Activated CD4-positive, alpha-beta memory T cell treated with anti-CD3 and anti-CD28 coated beads for 36 hours (primary cell): Measurements from ENCODE around the gene SSU72. TPM values are rescaled to one million over a fixed set of nuclear protein-coding genes. Genes with fewer than 3 reads are reported as not detected.

Experiments
- CTCF ChIA-PET: fragments of 350-600 bp; sonication (Branson Sonifier 250); formaldehyde crosslinking; loops from one replicate; lab custom pipeline; 2021; ENCODE audit warnings: antibody characterized with exemption, inconsistent platforms; lab: Charles Lee
- POLR2A ChIA-PET: fragments of 350-600 bp; sonication (Branson Sonifier 250); formaldehyde crosslinking; loops from one replicate; lab custom pipeline; 2021; ENCODE audit warnings: antibody characterized with exemption; lab: Charles Lee
- DNase-seq: peaks from one replicate; pipeline ENCODE4 v3.0.0-alpha.2; 2020
- H3K27ac Mint-ChIP-seq: one replicate; pipeline ENCODE4 v1.8.0; 2021; ENCODE audit warnings: mixed read lengths
- H3K27me3 Mint-ChIP-seq: one replicate; pipeline ENCODE4 v1.8.0; 2021; ENCODE audit warnings: mixed read lengths
- H3K36me3 Mint-ChIP-seq: one replicate; pipeline ENCODE4 v1.8.0; 2021; ENCODE audit warnings: mixed read lengths
- H3K4me1 Mint-ChIP-seq: one replicate; pipeline ENCODE4 v1.8.0; 2021; ENCODE audit warnings: low read depth, mixed read lengths
- H3K4me3 Mint-ChIP-seq: one replicate; pipeline ENCODE4 v1.8.0; 2021; ENCODE audit warnings: mild to moderate bottlenecking, mixed read lengths
- H3K9me3 Mint-ChIP-seq: one replicate; pipeline ENCODE4 v1.8.0; 2021; ENCODE audit warnings: mixed read lengths
- intact Hi-C: fragments of 100-400 bp; cut with micrococcal nuclease; formaldehyde crosslinking; loops from one replicate; pipeline ENCODE4 v1.15.1; 2023
- total RNA-seq, 2 experiments: library from RNA; stranded (reverse); gene quantifications; one replicate each; pipeline ENCODE4 v1.2.3, GENCODE V29; 2021

The SSU72 gene
- total RNA-seq, 2 experiments from 2014 or later = 106 to 107 TPM

GRCh38 chr1:1617516-1617915 is 42.9 kb upstream of the SSU72 start:
- Mint-ChIP-seq H3K36me3 (peaks cover 6% of the 10 kb centered on the region), H3K27ac (no peak overlapping the region), H3K4me1 (peaks cover 18% of the 10 kb centered on the region), H3K27me3 (no peaks in the 10 kb centered on the region), H3K9me3 (no peaks in the 10 kb centered on the region), H3K4me3 (peak overlapping the region; percentile 69)
- DNase-seq = no peak
- intact Hi-C loops = no loop called here
- POLR2A ChIA-PET = no interaction called here
- CTCF ChIA-PET = no interaction called here

GRCh38 chr1:1616838-1617237 is 42.2 kb upstream of the SSU72 start:
- H3K27me3 Mint-ChIP-seq = no peaks in the 10 kb centered on the region
- DNase-seq = no peak
- no peaks in the 10 kb centered on the region for H3K9me3 Mint-ChIP-seq
- peaks cover 6% of the 10 kb centered on the region for H3K36me3 Mint-ChIP-seq
- intact Hi-C loops = no loop called here
- H3K4me3 Mint-ChIP-seq = peak overlapping the region; percentile 69
- CTCF ChIA-PET = no interaction called here
- H3K4me1 Mint-ChIP-seq = peaks cover 18% of the 10 kb centered on the region
- POLR2A ChIA-PET = no interaction called here
- H3K27ac Mint-ChIP-seq = no peak overlapping the region

GRCh38 chr1:1616045-1616790 is 41.6 kb upstream of the SSU72 start:
- H3K27ac Mint-ChIP-seq = peak overlapping the region; percentile 65
- no peaks in the 10 kb centered on the region for H3K9me3 Mint-ChIP-seq
- CTCF ChIA-PET = interaction anchor here (0.6 to 0.9 kb wide), 2 partner anchors 13 to 214 kb away, joined by 4 to 5 read pairs; no protein-coding TSS in a partner anchor
- POLR2A ChIA-PET = interaction anchor here (1.0 to 1.3 kb wide), 4 partner anchors 13 to 208 kb away, joined by 3 read pairs; no protein-coding TSS in a partner anchor
- H3K36me3 Mint-ChIP-seq = peaks cover 6% of the 10 kb centered on the region
- H3K27me3 Mint-ChIP-seq = no peaks in the 10 kb centered on the region
- DNase-seq = peak; percentile 44
- peak overlapping the region; percentile 69 for H3K4me3 Mint-ChIP-seq
- intact Hi-C loops = no loop called here
- peaks cover 18% of the 10 kb centered on the region for H3K4me1 Mint-ChIP-seq

- peak; percentile 97 for DNase-seq
- H3K4me3 Mint-ChIP-seq = peak within 1 kb of the TSS; percentile 90
- intact Hi-C loops = loop anchor here (1.0 to 2.0 kb wide), 4 partner anchors 15 to 240 kb away; partner anchors contain the start of genes AURKAIP1, CDK11B and SSU72
- POLR2A ChIA-PET = interaction anchor here (1.0 to 1.3 kb wide), 5 partner anchors 14 to 208 kb away, joined by 3 read pairs; no protein-coding TSS in a partner anchor
- peak within 1 kb of the TSS; percentile 90 for H3K27ac Mint-ChIP-seq
- H3K36me3 Mint-ChIP-seq = peaks cover 6% of the 10 kb centered on the region
- H3K4me1 Mint-ChIP-seq = peaks cover 18% of the 10 kb centered on the region
- no peaks in the 10 kb centered on the region for H3K9me3 Mint-ChIP-seq
- CTCF ChIA-PET = interaction anchor here (0.6 to 1.1 kb wide), 3 partner anchors 14 to 290 kb away, joined by 3 to 5 read pairs (median 4); no protein-coding TSS in a partner anchor
- no peaks in the 10 kb centered on the region for H3K27me3 Mint-ChIP-seq
Observed at GRCh38 chr1:1615256-1616044, 40.8 kb upstream of the SSU72 start, which contains the start of gene MIB2. MIB2 (plus strand) TSS chr1:1615500; CDS start chr1:1623453, 7,953 bp downstream.

GRCh38 chr1:1614954-1615255 is 40.2 kb upstream of the SSU72 start:
- peak overlapping the region; percentile 90 for H3K4me3 Mint-ChIP-seq
- intact Hi-C loops = loop anchor here (1.0 to 2.0 kb wide), 4 partner anchors 16 to 240 kb away; partner anchors contain the start of genes AURKAIP1, CDK11B and SSU72
- CTCF ChIA-PET = interaction anchor here (0.6 to 1.5 kb wide), 6 partner anchors 14 to 291 kb away, joined by 3 to 13 read pairs (median 4); partner anchors contain the start of gene CCNL2
- peak overlapping the region; percentile 90 for H3K27ac Mint-ChIP-seq
- no peaks in the 10 kb centered on the region for H3K27me3 Mint-ChIP-seq
- peaks cover 6% of the 10 kb centered on the region for H3K36me3 Mint-ChIP-seq
- POLR2A ChIA-PET = interaction anchor here (0.8 to 1.2 kb wide), 3 partner anchors 16 to 104 kb away, joined by 3 read pairs; no protein-coding TSS in a partner anchor
- no peaks in the 10 kb centered on the region for H3K9me3 Mint-ChIP-seq
- peaks cover 22% of the 10 kb centered on the region for H3K4me1 Mint-ChIP-seq
- DNase-seq = no peak

GRCh38 chr1:1614204-1614953 is 39.7 kb upstream of the SSU72 start:
- Mint-ChIP-seq H3K27ac (peak overlapping the region; percentile 90), H3K27me3 (no peaks in the 10 kb centered on the region), H3K9me3 (no peaks in the 10 kb centered on the region), H3K36me3 (peaks cover 6% of the 10 kb centered on the region), H3K4me3 (peak overlapping the region; percentile 90), H3K4me1 (peaks cover 22% of the 10 kb centered on the region)
- POLR2A ChIA-PET = interaction anchor here (0.8 to 1.1 kb wide), 4 partner anchors 10 to 103 kb away, joined by 3 to 4 read pairs (median 3); no protein-coding TSS in a partner anchor
- DNase-seq = peak; percentile 76
- intact Hi-C loops = loop anchor here (2.0 kb wide), 2 partner anchors 16 to 44 kb away; partner anchors contain the start of gene CDK11B
- CTCF ChIA-PET = interaction anchor here (0.6 to 1.5 kb wide), 6 partner anchors 16 to 291 kb away, joined by 3 to 13 read pairs (median 4); partner anchors contain the start of gene CCNL2

GRCh38 chr1:1613509-1614082 is 38.9 kb upstream of the SSU72 start:
- CTCF ChIA-PET = interaction anchor here (1.2 to 1.5 kb wide), 3 partner anchors 16 to 56 kb away, joined by 4 to 13 read pairs (median 6); no protein-coding TSS in a partner anchor
- H3K4me1 Mint-ChIP-seq = peaks cover 22% of the 10 kb centered on the region
- H3K9me3 Mint-ChIP-seq = no peaks in the 10 kb centered on the region
- no peak for DNase-seq
- intact Hi-C loops = loop anchor here (2.0 kb wide), 2 partner anchors 17 to 45 kb away; partner anchors contain the start of gene CDK11B
- peaks cover 6% of the 10 kb centered on the region for H3K36me3 Mint-ChIP-seq
- H3K27me3 Mint-ChIP-seq = no peaks in the 10 kb centered on the region
- peak overlapping the region; percentile 90 for H3K4me3 Mint-ChIP-seq
- POLR2A ChIA-PET = interaction anchor here (1.0 to 1.1 kb wide), 2 partner anchors 9 to 36 kb away, joined by 3 to 4 read pairs; no protein-coding TSS in a partner anchor
- peak overlapping the region; percentile 90 for H3K27ac Mint-ChIP-seq

GRCh38 chr1:1612104-1612400 is 37.4 kb upstream of the SSU72 start:
- DNase-seq = no peak
- Mint-ChIP-seq H3K36me3 (peaks cover 6% of the 10 kb centered on the region), H3K27ac (no peak overlapping the region), H3K27me3 (no peaks in the 10 kb centered on the region), H3K4me3 (no peak overlapping the region), H3K4me1 (peaks cover 27% of the 10 kb centered on the region), H3K9me3 (no peaks in the 10 kb centered on the region)
- ChIA-PET POLR2A (interaction anchor here (1.3 kb wide), 1 partner anchor 42 kb away, joined by 5 read pairs; no protein-coding TSS in a partner anchor), CTCF (no interaction called here)
- intact Hi-C loops = no loop called here

- ChIA-PET CTCF (no interaction called here), POLR2A (interaction anchor here (1.3 kb wide), 1 partner anchor 41 kb away, joined by 5 read pairs; no protein-coding TSS in a partner anchor)
- no peak for DNase-seq
- intact Hi-C loops = no loop called here
- no peaks in the 10 kb centered on the region for H3K27me3 Mint-ChIP-seq
- H3K4me1 Mint-ChIP-seq = peaks cover 30% of the 10 kb centered on the region
- H3K4me3 Mint-ChIP-seq = no peak overlapping the region
- H3K36me3 Mint-ChIP-seq = peaks cover 6% of the 10 kb centered on the region
- H3K9me3 Mint-ChIP-seq = no peaks in the 10 kb centered on the region
- no peak overlapping the region for H3K27ac Mint-ChIP-seq
Observed at GRCh38 chr1:1610796-1611195, 36.1 kb upstream of the SSU72 start.

- Mint-ChIP-seq H3K36me3 (peaks cover 6% of the 10 kb centered on the region), H3K9me3 (no peaks in the 10 kb centered on the region), H3K27ac (no peak overlapping the region), H3K4me1 (peaks cover 30% of the 10 kb centered on the region), H3K27me3 (no peaks in the 10 kb centered on the region), H3K4me3 (no peak overlapping the region)
- POLR2A ChIA-PET = no interaction called here
- DNase-seq = no peak
- CTCF ChIA-PET = no interaction called here
- intact Hi-C loops = no loop called here
Observed at GRCh38 chr1:1609822-1610485, 35.3 kb upstream of the SSU72 start.
